ENCODE data around the gene CTNND2. TPM values are rescaled to one million over a fixed set of nuclear protein-coding genes. Genes with fewer than 3 reads are reported as not detected.

CTNND2 gene
- total RNA-seq, 3 donors from 2014 or later (not counting 1 experiment from before 2014, with no cell fraction given): not detected

GRCh38 chr5:11394933-11395332, 509.3 kb downstream of the CTNND2 start:
- no peaks in the 10 kb centered on the region for H3K4me1 ChIP-seq (ENCODE audit: control insufficient read depth, insufficient read depth, low read length)
- H3K36me3 ChIP-seq (ENCODE audit: control insufficient read depth, insufficient read depth, low read length): no peaks in the 10 kb centered on the region
- ATAC-seq (no peak), DNase-seq (no peak)
- Mint-ChIP-seq H3K9me3 (no peaks in the 10 kb centered on the region), H3K4me1 (peaks cover 0 to 4% of the 10 kb centered on the region in 2 donors), H3K4me3 (no peak overlapping the region), H3K27me3 (ENCODE audit: low read depth in 2 of 2) (peaks cover 31 to 72% of the 10 kb centered on the region in 2 donors), H3K27ac (no peak overlapping the region), H3K36me3 (no peaks in the 10 kb centered on the region)
- H3K27ac ChIP-seq (ENCODE audit: low read length): no peak overlapping the region
- no peaks in the 10 kb centered on the region for H3K27me3 ChIP-seq (ENCODE audit: control insufficient read depth, insufficient read depth, low read length)
- intact Hi-C loops (cut with micrococcal nuclease): no loop called here
- no peak overlapping the region for H3K4me3 ChIP-seq (ENCODE audit: low read length)
- TF ChIP-seq, protein P1, sequence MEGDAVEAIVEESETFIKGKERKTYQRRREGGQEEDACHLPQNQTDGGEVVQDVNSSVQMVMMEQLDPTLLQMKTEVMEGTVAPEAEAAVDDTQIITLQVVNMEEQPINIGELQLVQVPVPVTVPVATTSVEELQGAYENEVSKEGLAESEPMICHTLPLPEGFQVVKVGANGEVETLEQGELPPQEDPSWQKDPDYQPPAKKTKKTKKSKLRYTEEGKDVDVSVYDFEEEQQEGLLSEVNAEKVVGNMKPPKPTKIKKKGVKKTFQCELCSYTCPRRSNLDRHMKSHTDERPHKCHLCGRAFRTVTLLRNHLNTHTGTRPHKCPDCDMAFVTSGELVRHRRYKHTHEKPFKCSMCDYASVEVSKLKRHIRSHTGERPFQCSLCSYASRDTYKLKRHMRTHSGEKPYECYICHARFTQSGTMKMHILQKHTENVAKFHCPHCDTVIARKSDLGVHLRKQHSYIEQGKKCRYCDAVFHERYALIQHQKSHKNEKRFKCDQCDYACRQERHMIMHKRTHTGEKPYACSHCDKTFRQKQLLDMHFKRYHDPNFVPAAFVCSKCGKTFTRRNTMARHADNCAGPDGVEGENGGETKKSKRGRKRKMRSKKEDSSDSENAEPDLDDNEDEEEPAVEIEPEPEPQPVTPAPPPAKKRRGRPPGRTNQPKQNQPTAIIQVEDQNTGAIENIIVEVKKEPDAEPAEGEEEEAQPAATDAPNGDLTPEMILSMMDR (IDR thresholded peaks at IDR 0.05): no peak
- 40% methylated on average over 1 of the region's 5 CpGs for WGBS (ENCODE audit: insufficient coverage)
- no peaks in the 10 kb centered on the region for H3K9me3 ChIP-seq (ENCODE audit: control insufficient read depth, insufficient read depth, low read length)

DNA sequence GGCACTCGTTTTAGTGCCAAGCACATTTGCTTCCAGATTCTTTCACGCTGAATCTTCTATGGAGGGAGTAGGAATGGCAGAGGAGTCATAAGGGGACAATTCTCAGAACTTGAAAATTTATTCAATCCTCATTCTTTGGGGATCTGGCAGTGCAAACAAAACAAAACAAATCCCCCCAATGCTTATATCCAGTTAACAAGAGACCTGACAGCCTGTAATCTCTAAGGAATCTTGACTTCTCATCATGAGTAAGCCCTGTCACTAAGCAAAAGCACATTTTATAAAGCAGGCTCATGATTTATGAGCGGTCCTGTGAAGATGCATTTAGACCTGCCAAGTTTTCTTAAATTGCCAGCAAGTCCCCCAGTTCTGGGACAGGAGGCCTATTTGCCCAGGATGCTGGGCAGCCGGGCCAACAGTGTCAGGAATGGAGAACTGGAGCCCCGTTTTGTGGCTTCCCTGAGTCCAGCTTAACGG, 513.9 kb downstream of the CTNND2 start:
- H3K9me3 ChIP-seq (ENCODE audit: control insufficient read depth, insufficient read depth, low read length): no peaks in the 10 kb centered on the region
- H3K27ac Mint-ChIP-seq: no peak overlapping the region
- no peaks in the 10 kb centered on the region for H3K9me3 Mint-ChIP-seq
- no peaks in the 10 kb centered on the region for H3K36me3 Mint-ChIP-seq
- TF ChIP-seq, protein P1 (IDR thresholded peaks at IDR 0.05): no peak
- H3K36me3 ChIP-seq (ENCODE audit: control insufficient read depth, insufficient read depth, low read length): no peaks in the 10 kb centered on the region
- H3K27me3 ChIP-seq (ENCODE audit: control insufficient read depth, insufficient read depth, low read length): peaks cover 15% of the 10 kb centered on the region
- peaks cover 4 to 11% of the 10 kb centered on the region in 2 donors for H3K4me1 Mint-ChIP-seq
- no peak overlapping the region for H3K27ac ChIP-seq (ENCODE audit: low read length)
- no peak overlapping the region for H3K4me3 Mint-ChIP-seq
- DNase-seq: no peak
- peaks cover 34 to 71% of the 10 kb centered on the region in 2 donors for H3K27me3 Mint-ChIP-seq (ENCODE audit: low read depth in 2 of 2)
- intact Hi-C loops (cut with micrococcal nuclease): no loop called here
- H3K4me3 ChIP-seq (ENCODE audit: low read length): no peak overlapping the region
- 84% methylated on average over 6 of the region's 6 CpGs for WGBS (ENCODE audit: insufficient coverage)
- peaks cover 1% of the 10 kb centered on the region for H3K4me1 ChIP-seq (ENCODE audit: control insufficient read depth, insufficient read depth, low read length)
- no peak for ATAC-seq

GRCh38 chr5:11387382-11387781, 516.9 kb downstream of the CTNND2 start:
- Histone ChIP-seq H3K27ac (ENCODE audit: low read length) (no peak overlapping the region), H3K36me3 (ENCODE audit: control insufficient read depth, insufficient read depth, low read length) (no peaks in the 10 kb centered on the region), H3K27me3 (ENCODE audit: control insufficient read depth, insufficient read depth, low read length) (peaks cover 32% of the 10 kb centered on the region), H3K4me3 (ENCODE audit: low read length) (no peak overlapping the region), H3K4me1 (ENCODE audit: control insufficient read depth, insufficient read depth, low read length) (peaks cover 7% of the 10 kb centered on the region), H3K9me3 (ENCODE audit: control insufficient read depth, insufficient read depth, low read length) (no peaks in the 10 kb centered on the region)
- no peaks in the 10 kb centered on the region for H3K9me3 Mint-ChIP-seq
- ATAC-seq (no peak), DNase-seq (no peak)
- WGBS (ENCODE audit: insufficient coverage): 89% methylated on average over 2 of the region's 3 CpGs
- H3K27me3 Mint-ChIP-seq (ENCODE audit: low read depth in 2 of 2): peaks cover 51 to 72% of the 10 kb centered on the region in 2 donors
- intact Hi-C loops (cut with micrococcal nuclease): no loop called here
- H3K36me3 Mint-ChIP-seq: no peaks in the 10 kb centered on the region
- TF ChIP-seq, protein P1 (IDR thresholded peaks at IDR 0.05): no peak
- H3K4me3 Mint-ChIP-seq: no peak overlapping the region
- peaks cover 12 to 16% of the 10 kb centered on the region in 2 donors for H3K4me1 Mint-ChIP-seq
- no peak overlapping the region for H3K27ac Mint-ChIP-seq

- H3K9me3 Mint-ChIP-seq: no peaks in the 10 kb centered on the region
- peaks cover 50 to 72% of the 10 kb centered on the region in 2 donors for H3K27me3 Mint-ChIP-seq (ENCODE audit: low read depth in 2 of 2)
- H3K27ac ChIP-seq (ENCODE audit: low read length): no peak overlapping the region
- DNase-seq: no peak
- H3K36me3 ChIP-seq (ENCODE audit: control insufficient read depth, insufficient read depth, low read length): no peaks in the 10 kb centered on the region
- H3K4me1 ChIP-seq (ENCODE audit: control insufficient read depth, insufficient read depth, low read length): peaks cover 7% of the 10 kb centered on the region
- no peak for ATAC-seq
- H3K27me3 ChIP-seq (ENCODE audit: control insufficient read depth, insufficient read depth, low read length): peaks cover 32% of the 10 kb centered on the region
- TF ChIP-seq, protein P1 (IDR thresholded peaks at IDR 0.05): no peak
- peaks cover 12 to 16% of the 10 kb centered on the region in 2 donors for H3K4me1 Mint-ChIP-seq
- no peak overlapping the region for H3K27ac Mint-ChIP-seq
- 50% methylated on average over 1 of the region's 2 CpGs for WGBS (ENCODE audit: insufficient coverage)
- peak overlapping the region; percentile 55 for H3K4me3 Mint-ChIP-seq
- H3K4me3 ChIP-seq (ENCODE audit: low read length): no peak overlapping the region
- no peaks in the 10 kb centered on the region for H3K36me3 Mint-ChIP-seq
- intact Hi-C loops (cut with micrococcal nuclease): no loop called here
- H3K9me3 ChIP-seq (ENCODE audit: control insufficient read depth, insufficient read depth, low read length): no peaks in the 10 kb centered on the region
Observed at GRCh38 chr5:11386398-11386797, 517.8 kb downstream of the CTNND2 start.
